SU-DHL-6 (cell line): Measurements from ENCODE around the gene MX1.

Experiments
- EZH2phosphoT487 ChIP-seq: fragments of 200-600 bp; sonication (generic), shearing (Covaris generic); conservative IDR thresholded peaks from 2 replicates; pipeline ENCODE4 v1.6.1; 2018; ENCODE audit warnings: mild to moderate bottlenecking, antibody characterized with exemption, low read length, moderate library complexity, mixed read lengths
- TF ChIP-seq, protein P1 (sequence below): fragments of 200-600 bp; sonication (generic); IDR thresholded peaks from one replicate; pipeline ENCODE4 v1.5.1; 2017; ENCODE audit warnings: antibody characterized with exemption, mild to moderate bottlenecking, low read length, moderate library complexity; ENCODE audit not compliant: insufficient read depth, poor library complexity, severe bottlenecking

DNA sequence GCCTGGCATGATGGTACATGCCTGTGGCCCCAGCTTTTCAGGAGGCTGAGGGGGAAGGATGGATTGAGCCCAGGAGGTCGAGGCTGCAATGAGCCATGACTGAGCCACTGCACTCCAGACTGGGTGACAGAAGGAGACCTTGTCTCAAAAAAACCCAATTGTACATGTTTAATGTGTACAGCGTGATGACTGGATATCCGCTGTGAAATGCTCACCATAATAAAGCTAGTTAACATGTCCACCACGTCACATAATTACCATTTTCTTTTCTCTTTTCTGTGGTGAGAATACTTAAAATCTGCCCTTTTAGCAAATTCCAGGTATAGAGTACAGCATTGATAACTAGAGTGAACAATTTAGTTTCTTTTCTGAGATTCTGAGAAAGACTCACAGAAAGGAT, 57.9 kb downstream of the MX1 start:
- TF ChIP-seq, protein P1, sequence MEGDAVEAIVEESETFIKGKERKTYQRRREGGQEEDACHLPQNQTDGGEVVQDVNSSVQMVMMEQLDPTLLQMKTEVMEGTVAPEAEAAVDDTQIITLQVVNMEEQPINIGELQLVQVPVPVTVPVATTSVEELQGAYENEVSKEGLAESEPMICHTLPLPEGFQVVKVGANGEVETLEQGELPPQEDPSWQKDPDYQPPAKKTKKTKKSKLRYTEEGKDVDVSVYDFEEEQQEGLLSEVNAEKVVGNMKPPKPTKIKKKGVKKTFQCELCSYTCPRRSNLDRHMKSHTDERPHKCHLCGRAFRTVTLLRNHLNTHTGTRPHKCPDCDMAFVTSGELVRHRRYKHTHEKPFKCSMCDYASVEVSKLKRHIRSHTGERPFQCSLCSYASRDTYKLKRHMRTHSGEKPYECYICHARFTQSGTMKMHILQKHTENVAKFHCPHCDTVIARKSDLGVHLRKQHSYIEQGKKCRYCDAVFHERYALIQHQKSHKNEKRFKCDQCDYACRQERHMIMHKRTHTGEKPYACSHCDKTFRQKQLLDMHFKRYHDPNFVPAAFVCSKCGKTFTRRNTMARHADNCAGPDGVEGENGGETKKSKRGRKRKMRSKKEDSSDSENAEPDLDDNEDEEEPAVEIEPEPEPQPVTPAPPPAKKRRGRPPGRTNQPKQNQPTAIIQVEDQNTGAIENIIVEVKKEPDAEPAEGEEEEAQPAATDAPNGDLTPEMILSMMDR = no peak
- TF ChIP-seq EZH2phosphoT487 = no peak
